DMS 273 treated with DMSO at 0.1 percent for 48 hours (cell line): ENCODE data around the gene CAPN5.
A peak's percentile ranks its signal among the peaks of the same experiment; 100 is the strongest.
"Not testable (repeated sequence)": the region's sequence is repeated elsewhere in the genome, so short reads cannot be mapped to it uniquely, and the experiment has no call there.

ENCODE experiments used
- DNase-seq: peaks from one replicate; lab custom pipeline; 2025; lab: John Stamatoyannopoulos, UW

The CAPN5 gene

DNA sequence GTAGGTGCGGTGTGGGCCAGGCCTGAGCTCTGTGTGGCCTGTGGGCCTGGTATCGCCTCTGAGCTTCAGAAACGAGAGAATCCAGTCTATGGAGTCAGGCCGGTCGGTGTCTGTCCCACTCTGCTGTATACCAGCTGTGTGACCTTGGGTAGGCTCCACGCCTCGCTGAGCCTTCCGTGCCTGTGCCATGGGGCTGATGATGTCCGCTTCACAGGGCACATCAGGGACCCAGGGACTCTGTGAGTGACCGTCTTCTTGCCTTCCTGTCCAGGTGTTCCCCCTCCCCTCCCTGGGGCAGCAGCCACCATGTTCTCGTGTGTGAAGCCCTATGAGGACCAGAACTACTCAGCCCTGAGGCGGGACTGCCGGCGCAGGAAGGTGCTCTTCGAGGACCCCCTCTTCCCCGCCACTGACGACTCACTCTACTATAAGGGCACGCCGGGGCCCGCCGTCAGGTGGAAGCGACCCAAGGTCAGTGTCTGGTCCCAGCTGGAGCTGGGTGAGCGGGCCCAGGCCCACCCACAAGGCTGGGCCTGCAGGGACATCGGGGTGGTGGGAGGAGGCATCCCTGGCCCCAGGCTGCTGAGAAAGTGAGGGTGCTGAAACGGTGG lies 17.9 kb downstream of the CAPN5 start:
- no peak for DNase-seq

DNA sequence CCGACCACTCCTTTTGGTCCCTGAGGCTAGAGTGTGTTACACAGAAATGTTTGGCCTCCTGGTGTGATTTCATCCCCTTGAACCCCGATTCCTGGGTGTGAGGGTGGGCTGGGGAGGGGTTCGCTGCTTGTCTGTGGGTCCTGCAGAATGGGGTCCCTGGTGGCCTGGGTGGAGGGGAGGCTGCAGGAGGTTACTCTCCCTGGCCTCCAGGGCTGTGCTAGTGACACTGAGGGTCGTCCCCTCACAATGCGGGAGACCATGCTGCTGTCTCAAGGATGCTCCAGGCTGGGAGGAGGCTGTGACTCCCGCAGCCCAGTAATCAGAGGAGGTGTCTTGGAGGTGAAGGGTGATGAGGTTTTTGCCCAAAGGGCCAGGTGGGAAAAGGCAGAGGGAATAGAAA lies 18.9 kb downstream of the CAPN5 start:
- DNase-seq = no peak

DNA sequence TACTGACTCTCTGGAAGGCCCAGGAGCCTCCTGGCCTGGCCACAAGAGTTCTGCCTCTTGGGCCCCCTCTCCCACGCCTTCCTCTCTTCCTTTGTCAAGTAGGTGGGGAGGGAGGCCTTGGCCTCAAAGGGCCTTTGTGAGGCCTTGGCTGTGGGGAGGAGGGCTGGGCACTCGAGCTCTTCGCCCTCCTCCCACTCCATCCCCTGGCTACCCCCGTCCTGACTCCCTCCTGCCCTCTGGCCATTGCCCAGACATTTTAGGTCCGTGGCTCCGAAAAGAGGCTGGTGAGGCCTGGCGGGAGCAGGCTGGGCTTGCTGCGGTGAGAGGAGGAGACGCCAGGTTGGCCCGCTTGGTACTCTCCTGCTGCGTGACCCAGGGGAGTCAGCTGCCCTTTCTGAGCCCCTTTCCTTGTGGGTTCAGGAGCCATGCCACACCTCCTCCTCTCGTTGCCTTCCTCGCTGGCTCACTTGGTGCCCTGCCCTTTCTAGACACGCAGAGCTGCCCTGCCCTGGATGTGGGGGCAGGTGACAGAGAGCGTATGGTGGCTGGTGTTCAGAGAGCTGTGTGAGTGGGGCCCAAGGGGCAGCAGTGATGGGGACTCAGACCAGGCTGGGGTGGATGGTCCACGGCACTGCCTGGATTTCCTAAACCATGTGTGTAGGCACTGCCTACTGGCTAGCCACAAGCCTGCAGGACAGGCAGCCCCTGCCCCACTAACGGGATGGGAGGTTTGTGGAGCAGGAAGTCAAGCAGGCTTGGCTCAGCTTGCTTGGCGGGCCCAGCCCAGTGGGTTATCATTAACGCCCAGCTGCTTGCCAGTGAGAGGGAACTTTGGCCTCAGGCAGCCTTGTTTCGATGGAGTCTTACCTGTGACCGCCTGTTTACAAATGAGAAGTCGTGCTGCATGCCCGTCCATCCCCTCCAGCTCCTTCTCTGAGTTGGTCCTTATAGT lies 20.0 kb downstream of the CAPN5 start:
- DNase-seq = no peak

DNA sequence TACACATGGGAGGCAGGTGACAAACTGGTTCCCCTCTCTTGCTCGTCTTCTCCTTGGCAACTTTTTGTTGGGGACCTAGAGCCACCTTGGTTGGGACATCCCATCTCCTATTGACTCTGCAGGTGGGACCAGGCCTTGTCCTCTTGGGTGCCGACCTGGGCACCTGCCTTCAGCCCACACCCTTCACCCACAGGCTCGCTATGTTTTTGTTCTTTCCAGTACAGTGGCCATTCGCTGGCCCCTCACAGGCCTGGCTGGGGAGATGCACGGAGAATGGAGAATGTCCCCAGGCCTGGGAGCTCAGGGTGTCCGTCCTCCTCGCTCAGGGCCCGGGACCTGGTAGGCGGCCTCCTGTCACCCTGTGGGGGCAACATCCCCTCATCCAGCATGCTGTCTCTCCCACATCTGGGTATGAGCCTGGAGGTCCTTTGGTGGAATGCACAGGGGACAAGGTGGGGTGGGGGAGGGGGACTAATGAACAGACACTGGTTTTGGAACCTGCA lies 21.0 kb downstream of the CAPN5 start:
- DNase-seq = no peak

DNA sequence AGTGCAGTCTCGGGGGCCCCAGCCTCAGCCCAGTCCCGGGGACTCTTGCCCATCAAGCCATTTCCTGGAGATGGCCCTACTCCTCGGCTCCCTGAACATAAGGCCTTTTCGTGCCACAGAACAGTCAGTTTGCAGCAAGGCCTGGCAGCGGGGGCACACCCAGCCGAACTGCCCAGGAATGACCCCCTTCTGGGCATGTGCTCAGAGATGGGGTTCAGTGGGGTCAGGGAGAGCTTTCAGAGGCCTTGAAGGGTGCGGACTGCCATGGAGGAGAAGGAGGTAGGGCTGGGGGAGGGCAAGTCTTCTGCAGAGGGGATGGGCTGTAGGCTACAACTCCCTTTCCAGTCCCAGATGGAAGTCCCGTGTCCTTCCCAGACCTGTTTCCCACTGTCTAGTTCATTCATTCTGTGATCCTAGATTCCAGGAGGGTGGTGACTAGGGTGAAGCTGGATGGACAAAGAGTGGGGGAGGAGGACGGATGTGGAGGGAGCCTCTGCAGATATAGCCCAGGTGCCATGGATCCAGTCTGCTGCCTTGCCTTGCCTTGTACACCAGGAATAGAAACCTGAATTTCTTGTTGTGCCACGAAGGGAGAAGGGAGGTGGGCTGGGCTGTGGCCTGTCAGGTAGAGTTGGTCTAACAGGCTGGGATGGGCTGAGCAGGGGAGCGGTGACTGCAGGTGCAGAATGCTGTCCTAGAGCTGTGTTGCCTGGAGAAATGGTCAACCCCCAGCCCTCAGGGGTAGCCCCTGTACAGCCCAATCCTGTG lies 21.6 kb downstream of the CAPN5 start:
- DNase-seq = no peak

DNA sequence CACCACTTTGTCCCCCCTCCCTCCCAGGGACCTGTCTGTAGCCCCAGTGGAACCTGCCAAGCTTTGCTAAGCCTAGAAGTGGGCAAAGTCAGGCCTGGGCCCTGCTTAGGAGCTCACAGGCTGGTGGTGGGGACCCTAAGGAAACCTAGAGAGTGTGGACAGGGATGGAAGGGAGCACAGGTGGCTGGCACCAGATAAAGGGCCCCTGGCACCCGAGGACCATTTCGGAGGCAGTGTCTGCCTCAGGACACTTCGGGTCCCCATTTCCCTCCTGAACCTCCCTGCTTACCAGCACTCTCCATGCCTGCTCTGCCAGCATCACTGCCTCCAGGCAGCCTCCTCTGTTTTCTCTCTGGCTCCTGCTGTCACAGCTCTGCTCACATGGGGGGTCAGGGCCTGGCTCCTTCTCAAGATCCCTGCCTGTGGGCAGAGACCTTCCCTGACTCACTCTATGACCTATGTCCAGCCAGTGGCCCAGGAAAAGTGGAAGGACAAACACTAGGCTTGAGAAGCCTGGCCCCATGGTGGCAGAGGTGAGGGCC lies 22.3 kb downstream of the CAPN5 start:
- no peak for DNase-seq

DNA sequence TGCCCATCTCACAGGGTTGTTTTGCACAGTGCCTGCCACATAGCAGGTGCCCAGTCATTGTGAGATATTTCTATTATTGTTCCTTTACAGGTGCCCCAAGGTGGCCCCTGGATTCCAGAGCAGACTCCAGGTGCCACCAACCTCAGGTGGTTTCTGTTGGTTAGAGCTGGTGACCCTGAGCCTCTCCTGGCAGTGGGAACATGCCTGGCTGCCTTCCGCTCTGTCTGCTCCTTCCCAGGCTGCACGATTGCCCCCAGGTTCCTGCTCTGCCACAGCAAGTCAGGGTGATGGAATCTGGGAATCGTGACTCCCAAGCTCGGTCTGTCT lies 23.2 kb downstream of the CAPN5 start:
- DNase-seq = no peak

DNA sequence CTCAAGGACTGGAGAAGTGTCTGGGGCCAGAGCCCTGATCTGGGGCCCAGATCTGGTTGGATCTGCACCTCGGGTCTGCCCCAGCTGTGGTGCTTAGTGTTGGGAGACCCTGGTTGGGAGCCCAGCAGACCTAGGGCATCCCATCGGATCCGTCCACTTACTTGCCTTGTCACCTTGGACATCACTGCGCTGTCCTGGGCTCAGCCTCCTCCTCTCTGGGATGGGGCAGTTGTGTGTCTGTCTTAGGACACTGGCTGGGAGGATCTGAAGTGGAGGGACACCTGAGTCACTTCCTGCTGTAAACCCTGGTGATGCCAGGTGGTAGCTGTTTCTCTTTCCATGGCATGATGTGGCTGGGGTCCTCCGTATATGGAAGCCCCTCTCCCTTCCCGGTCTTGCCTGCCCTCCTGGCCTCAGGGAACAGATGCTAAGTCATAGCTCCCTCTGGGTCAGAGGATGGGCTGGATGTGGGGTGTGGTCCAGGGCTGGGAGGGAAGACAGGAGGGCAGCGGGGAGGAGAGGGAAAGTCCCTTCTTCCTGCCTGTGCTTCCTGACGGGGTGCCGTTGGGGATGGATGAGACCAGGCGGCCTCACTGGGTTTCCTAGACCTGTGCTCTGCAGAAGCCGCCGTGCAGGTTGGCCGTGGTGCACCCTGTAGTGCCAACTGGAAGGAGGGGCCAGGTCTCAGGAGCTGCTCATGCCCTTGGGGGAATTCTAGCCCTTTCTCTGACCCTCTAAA lies 23.8 kb downstream of the CAPN5 start:
- no peak for DNase-seq

DNA sequence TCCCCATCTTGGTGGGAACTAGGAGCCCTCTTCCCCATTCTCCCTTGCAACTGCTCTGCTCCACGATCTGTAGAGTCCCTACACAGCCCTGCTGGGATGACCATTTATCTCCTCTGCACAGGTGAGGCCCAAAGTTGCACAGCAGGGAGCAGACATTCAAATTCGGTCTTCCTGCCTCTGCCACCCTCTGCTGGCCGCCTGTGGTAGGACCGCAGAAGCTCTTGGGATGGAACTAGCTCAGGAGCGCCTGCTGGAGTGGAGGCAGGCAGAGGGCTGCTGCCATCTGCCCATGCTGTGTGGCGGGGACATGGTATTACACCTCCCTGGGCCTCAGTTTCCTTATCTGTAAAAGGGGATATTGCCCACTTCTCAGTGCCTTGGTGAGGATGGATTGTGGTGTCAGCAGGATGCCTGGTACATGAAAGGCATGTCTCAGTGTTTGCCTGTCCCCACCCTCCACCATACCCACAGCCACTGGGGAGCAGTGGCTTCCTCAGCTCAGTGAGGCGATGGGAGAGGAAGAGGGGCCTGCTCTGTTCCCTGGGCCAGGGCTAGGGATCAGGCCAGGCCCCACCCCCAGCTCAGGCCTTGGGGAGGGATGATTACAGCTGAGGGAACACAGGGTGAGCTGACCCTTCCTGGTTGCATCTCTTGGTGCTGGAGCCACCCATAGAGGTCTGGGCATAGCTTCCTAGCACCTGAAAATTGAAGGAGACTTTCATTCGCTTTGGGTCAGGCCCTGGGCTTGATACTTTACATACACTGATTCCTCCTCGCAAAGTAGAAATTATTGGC lies 24.6 kb downstream of the CAPN5 start:
- DNase-seq = no peak

DNA sequence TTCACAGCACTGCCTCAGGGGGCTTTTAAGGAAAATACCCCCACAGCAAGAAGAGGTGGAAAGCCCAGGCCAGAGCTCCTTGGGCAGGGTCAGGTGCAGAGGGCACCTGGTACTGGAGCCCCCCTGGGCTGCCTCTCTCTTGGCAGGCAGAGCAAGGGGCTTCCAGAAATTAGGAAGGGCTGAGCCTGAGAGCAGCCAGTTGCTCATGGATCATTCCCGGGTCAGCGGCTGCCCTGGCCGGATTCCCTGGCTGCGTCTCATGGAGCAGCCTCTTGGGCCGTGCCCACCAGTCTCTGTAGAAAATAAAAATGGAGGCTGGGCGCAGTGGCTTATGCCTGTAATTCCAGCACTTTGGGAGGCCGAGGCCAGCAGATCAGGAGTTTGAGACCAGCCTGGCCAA lies 25.6 kb downstream of the CAPN5 start:
- DNase-seq = no peak

DNA sequence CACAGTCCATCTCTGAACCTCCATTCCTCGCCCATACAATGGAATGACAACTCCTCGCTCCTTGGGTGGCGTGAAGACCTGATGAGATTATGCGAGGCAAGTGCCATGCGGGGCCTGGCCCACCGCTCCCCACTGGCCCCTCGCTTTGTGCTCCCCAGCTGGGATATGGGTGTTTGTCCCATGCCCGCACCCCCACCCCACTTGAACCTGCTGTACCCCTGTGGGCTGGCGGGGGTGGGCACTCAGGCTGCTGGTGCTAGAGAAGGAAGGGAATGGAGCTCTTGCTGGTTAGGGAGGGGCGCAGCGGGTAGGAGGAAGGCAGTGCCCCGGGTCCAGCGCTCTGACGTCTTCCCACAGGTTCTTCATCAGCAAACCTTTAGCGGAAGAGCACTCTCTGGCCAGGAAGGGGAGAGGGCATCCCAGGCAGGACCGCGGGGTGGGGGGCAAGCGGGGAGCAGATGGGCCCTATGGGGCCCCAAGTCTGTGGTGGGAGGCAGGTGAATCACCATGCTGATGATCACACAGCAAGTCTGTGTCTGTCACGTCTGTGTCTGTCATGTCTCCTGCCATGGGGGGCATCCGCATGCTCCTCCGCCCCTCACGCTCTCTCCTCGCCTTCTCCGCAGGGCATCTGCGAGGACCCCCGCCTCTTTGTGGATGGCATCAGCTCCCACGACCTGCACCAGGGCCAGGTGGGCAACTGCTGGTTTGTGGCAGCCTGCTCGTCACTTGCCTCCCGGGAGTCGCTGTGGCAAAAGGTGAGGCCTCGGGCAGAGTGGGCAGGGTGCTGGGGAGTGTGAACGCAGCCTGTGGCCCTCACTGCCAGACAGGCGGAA lies 26.5 kb downstream of the CAPN5 start:
- DNase-seq = no peak

DNA sequence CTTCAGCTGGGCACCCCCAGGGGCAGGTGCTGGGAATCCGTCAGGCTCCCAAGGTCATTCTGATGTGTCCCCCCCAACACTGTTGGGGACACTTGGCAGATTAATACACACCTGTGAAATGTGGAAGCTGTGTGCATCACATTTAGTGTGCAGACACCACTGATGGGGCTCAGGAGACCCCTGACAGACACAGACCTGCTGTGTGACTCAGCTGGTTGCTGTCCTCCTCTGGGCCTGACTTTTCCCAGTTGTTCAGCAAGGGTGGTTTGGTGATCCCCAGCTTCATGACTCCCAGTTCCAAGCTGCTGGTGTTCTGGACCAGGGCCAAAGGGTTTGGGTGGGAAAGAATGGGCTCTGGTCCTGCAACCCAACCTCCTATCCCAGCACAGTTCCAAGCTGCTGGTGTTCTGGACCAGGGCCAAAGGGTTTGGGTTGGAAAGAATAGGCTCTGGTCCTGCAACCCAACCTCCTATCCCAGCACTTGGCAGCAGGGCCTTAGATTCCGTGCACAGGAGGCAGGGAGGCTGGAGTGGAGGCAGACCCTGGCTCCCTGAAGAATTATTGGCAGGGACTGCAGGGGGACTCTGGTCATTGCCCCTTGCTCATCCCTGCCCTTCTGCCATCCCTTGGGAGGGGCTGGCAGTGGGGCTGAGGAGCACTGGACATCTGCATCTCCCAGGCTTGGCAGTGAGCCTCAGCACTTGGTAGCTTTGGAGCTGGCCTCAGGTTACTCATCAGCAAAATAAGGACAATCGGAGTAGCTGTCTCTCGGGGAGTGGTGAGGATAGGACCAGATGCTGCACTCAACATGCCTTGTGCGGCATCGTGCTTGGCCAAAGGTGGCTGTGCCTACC lies 27.4 kb downstream of the CAPN5 start:
- DNase-seq = peak; percentile 36

DNA sequence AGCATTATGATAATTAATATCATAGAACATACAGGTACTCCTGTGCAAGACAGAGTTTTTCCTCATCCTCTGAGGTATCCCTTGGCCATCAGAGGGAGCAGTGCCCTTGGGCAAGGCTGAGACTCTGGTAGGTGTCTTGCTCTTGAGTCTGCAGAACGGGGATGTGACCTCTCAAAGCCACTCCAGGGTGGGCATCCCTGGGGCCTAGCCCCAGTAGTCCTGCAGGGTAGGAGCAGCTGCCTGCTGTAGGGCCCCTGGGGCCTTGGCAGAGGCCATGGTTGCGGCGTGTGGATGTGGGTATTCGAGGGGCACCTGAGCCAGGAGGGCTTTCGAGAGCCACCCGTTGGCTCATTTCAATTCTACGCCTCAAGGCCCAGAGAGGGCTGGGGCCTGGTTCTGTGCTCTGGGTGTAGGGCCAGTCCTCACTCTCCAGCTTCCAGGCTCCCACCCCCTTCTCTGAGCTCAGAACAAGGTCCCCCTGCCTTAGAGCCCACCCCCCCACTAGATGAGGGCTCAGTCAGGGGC lies 28.1 kb downstream of the CAPN5 start:
- DNase-seq = no peak

DNA sequence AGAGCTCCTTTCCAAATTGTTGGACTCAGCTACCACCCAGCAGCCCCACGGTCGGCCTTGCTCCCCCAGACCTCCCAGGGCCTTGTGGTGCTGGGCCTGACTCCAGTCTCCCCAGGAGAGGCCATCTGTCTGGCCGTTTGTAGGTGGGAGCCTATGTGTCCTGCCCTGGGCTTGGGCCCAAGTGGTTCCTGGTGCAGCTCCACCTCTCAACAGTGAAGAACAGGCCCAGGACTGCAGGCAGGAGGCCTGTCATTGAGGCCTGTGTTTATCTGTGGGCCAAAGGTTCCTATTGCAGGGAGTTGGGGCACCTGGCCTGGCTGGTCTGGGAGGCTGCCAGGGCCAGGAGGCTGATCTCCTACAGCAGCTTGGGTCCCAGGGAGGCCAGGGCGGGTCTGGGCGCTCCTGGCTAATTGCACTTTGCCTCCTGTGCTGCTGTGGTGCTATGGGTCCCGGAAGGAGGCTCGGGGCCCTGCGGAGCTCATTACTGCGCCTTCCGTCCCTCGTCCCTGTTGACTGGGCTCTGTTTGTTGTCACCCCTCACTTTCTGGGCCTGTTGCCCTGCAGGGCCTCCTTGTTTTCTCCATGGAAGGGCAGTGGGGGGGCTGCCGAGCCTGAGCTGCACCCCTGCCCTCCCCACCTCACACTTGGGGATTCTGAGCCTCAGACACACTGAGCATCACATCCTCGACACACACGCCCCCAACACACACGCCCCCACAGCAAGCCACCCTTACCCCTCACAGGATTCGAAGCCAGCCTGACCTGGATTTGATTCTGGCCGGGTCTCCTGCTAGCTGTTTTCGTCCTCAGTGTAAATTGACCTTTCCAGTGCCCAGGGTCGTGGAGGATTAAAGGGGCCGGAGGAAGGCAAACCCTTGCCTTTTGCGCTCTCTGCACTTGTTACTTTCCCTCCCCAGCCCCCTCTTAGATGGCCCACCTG lies 29.1 kb downstream of the CAPN5 start:
- peak; percentile 18 for DNase-seq

DNA sequence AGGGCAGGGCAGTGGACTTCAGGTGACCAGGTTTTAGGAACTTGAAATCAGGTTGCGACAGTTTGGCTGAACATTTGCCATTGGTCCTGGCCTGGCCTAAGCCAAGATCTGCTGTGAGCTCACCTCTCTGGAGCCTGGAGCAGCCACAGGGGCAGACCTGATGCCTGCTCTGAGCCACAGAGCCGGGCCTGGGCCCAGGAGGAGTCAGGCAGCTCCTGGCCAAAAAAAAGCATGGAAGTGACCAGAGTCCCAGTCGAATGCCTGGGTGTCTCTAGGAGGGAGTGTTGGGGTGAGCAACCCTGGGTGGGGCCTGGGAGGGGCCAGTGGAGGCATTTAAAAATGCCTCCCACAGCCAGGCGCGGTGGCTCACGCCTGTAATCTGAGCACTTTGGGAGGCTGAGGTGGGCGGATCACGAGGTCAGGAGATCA lies 29.8 kb downstream of the CAPN5 start:
- no peak for DNase-seq

DNA sequence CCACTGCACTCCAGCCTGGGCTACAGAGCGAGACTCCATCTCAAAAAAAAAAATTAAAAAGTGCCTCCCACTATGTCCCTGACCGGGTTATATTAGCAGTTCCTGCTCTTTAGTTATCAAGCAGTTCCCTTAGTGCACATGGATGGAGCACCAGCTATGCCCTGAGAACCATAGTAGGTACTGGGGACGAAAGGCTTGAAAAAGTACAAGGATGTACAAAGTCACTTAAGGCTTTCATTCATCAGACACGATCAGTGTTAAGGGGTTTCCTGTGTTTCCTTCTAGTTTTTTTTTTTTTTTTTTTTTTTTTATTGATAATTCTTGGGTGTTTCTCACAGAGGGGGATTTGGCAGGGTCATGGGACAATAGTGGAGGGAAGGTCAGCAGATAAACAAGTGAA lies 30.4 kb downstream of the CAPN5 start:
- DNase-seq = not testable (repeated sequence)
